Keratinocyte (primary cell): ENCODE measurements around the gene AIG1.

Source experiments
- EZH2 ChIP-seq: IDR thresholded peaks from one replicate; pipeline ENCODE4 v1.6.1; 2012; ENCODE audit warnings: inconsistent platforms, mild to moderate bottlenecking, low read length, moderate library complexity
- TF ChIP-seq, protein P1 (sequence below), 3 experiments: IDR thresholded peaks in 1 of 3; conservative IDR thresholded peaks in 1 of 3; optimal IDR thresholded peaks in 1 of 3; 2 replicates in 2 of 3; 3 replicates in 1 of 3; pipeline versions ENCODE3 to v1.5.1; 2011; ENCODE audit warnings: low read length in 3 of 3, mild to moderate bottlenecking in 3 of 3, moderate library complexity in 2 of 3, control low read depth in 1 of 3, inconsistent platforms in 1 of 3; ENCODE audit not compliant: insufficient read depth in 2 of 3; ENCODE audit errors: extremely low read depth in 1 of 3

DNA sequence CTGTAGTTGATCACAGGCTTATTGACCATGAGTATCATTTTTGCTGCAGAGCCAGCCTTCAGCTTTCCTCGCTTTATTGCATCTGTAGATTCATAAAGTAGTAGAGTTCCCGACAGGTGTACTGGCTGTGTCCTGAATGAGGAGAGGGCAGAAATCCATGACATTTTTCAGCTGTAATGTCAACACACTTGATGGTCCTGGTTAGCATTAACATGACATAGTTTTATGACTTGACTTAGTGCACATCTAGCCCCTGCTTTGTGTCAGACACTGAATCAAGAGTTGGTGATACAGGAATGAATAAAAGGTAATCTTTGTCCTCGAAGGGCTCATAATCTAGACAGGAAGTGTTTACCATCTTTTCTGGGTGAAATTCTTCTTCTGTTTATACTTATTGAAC lies 55.0 kb downstream of the AIG1 start:
- TF ChIP-seq, protein P1, sequence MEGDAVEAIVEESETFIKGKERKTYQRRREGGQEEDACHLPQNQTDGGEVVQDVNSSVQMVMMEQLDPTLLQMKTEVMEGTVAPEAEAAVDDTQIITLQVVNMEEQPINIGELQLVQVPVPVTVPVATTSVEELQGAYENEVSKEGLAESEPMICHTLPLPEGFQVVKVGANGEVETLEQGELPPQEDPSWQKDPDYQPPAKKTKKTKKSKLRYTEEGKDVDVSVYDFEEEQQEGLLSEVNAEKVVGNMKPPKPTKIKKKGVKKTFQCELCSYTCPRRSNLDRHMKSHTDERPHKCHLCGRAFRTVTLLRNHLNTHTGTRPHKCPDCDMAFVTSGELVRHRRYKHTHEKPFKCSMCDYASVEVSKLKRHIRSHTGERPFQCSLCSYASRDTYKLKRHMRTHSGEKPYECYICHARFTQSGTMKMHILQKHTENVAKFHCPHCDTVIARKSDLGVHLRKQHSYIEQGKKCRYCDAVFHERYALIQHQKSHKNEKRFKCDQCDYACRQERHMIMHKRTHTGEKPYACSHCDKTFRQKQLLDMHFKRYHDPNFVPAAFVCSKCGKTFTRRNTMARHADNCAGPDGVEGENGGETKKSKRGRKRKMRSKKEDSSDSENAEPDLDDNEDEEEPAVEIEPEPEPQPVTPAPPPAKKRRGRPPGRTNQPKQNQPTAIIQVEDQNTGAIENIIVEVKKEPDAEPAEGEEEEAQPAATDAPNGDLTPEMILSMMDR (optimal IDR thresholded peaks at IDR 0.05 in 1 of 3, IDR thresholded peaks at IDR 0.05 in 1 of 3, conservative IDR thresholded peaks at IDR 0.05 in 1 of 3; ENCODE audit: extremely low read depth in 1 of 3, insufficient read depth in 2 of 3, low read length in 3 of 3): no peak
- TF ChIP-seq EZH2: no peak
